ENCODE measurements around the gene ANKRD66.
A peak's percentile ranks its signal among the peaks of the same experiment; 100 is the strongest.

ANKRD66 gene

GRCh38 chr6:46746696-46747095 lies at the start of gene ANKRD66:
Gene ANKRD66 (plus strand): TSS chr6:46746933. CDS start chr6:46751949, 5,016 bp downstream.
- TF ChIP-seq Cebpa-rat (IDR thresholded peaks at IDR 0.05): no peak
- H3K4me2 ChIP-seq: peak within 1 kb of the TSS in 1 of 11 experiments; percentile 9; a peak in 1 of 22 replicates
- H3K27ac ChIP-seq: no peak within 1 kb of the TSS
- H3K4me1 ChIP-seq: peaks cover 0 to 15% (median 0%) of the 10 kb centered on the region in 10 experiments; a peak in 3 of 20 replicates
- no peak within 1 kb of the TSS for H3K9ac ChIP-seq
- no peak within 1 kb of the TSS for H3K4me3 ChIP-seq
- no peaks in the 10 kb centered on the region for H4K20me1 ChIP-seq
- peaks cover 0 to 34% (median 0%) of the 10 kb centered on the region in 11 experiments; a peak in 3 of 22 replicates for H3K9me3 ChIP-seq (replicated peaks in 1 of 11)
- no peaks in the 10 kb centered on the region for H3K27me3 ChIP-seq
- no peaks in the 10 kb centered on the region for H3K36me3 ChIP-seq

GRCh38 chr6:46699970-46700369 lies 46.8 kb upstream of the ANKRD66 start:
- TF ChIP-seq Cebpa-rat (IDR thresholded peaks at IDR 0.05): no peak
- Histone ChIP-seq H3K36me3 (no peaks in the 10 kb centered on the region), H4K20me1 (no peaks in the 10 kb centered on the region), H3K9ac (no peak overlapping the region), H3K27me3 (no peaks in the 10 kb centered on the region), H3K9me3 (replicated peaks in 1 of 11) (no peaks in the 10 kb centered on the region), H3K4me2 (no peak overlapping the region), H3K4me1 (peaks cover 0 to 4% (median 0%) of the 10 kb centered on the region in 10 experiments; a peak in 4 of 20 replicates), H3K27ac (no peak overlapping the region), H3K4me3 (no peak overlapping the region)

- H3K4me2 ChIP-seq: peak overlapping the region in 2 of 11 experiments; percentile 12 to 50; a peak in 2 of 22 replicates
- H4K20me1 ChIP-seq: no peaks in the 10 kb centered on the region
- peaks cover 0 to 20% (median 0%) of the 10 kb centered on the region in 10 experiments; a peak in 4 of 20 replicates for H3K4me1 ChIP-seq
- H3K9ac ChIP-seq: no peak overlapping the region
- H3K4me3 ChIP-seq: no peak overlapping the region
- no peak overlapping the region for H3K27ac ChIP-seq
- H3K27me3 ChIP-seq: no peaks in the 10 kb centered on the region
- H3K9me3 ChIP-seq (replicated peaks in 1 of 11): no peaks in the 10 kb centered on the region
- TF ChIP-seq Cebpa-rat (IDR thresholded peaks at IDR 0.05): no peak
- H3K36me3 ChIP-seq: no peaks in the 10 kb centered on the region
Observed at GRCh38 chr6:46704562-46704961, 42.2 kb upstream of the ANKRD66 start.

- Histone ChIP-seq H3K9me3 (replicated peaks in 1 of 11) (no peaks in the 10 kb centered on the region), H3K4me1 (peaks cover 0 to 39% (median 0%) of the 10 kb centered on the region in 10 experiments; a peak in 6 of 20 replicates)
- TF ChIP-seq Cebpa-rat (IDR thresholded peaks at IDR 0.05): no peak
Observed at GRCh38 chr6:46706464-46706863, 40.3 kb upstream of the ANKRD66 start.

GRCh38 chr6:46711491-46711890 lies 35.2 kb upstream of the ANKRD66 start:
- H3K4me3 ChIP-seq: no peak overlapping the region
- no peak overlapping the region for H3K9ac ChIP-seq
- H3K27ac ChIP-seq: no peak overlapping the region
- H3K36me3 ChIP-seq: no peaks in the 10 kb centered on the region
- H3K4me2 ChIP-seq: peak overlapping the region in 3 of 11 experiments; percentile 7 to 75 (median 73); a peak in 5 of 22 replicates
- H4K20me1 ChIP-seq: no peaks in the 10 kb centered on the region
- TF ChIP-seq Cebpa-rat (IDR thresholded peaks at IDR 0.05): no peak
- H3K9me3 ChIP-seq (replicated peaks in 1 of 11): no peaks in the 10 kb centered on the region
- H3K27me3 ChIP-seq: no peaks in the 10 kb centered on the region
- peaks cover 0 to 68% (median 0%) of the 10 kb centered on the region in 10 experiments; a peak in 6 of 20 replicates for H3K4me1 ChIP-seq

More at GRCh38 chr6:46706464-46706863, 40.3 kb upstream of the ANKRD66 start:
- Histone ChIP-seq H3K27ac (peak overlapping the region in 1 of 11 experiments; percentile 5; a peak in 1 of 22 replicates), H3K27me3 (no peaks in the 10 kb centered on the region), H3K36me3 (no peaks in the 10 kb centered on the region), H3K4me3 (no peak overlapping the region), H4K20me1 (no peaks in the 10 kb centered on the region), H3K4me2 (peak overlapping the region in 1 of 11 experiments; percentile 50; a peak in 1 of 22 replicates), H3K9ac (no peak overlapping the region)

GRCh38 chr6:46715141-46715540 lies 31.6 kb upstream of the ANKRD66 start:
- Histone ChIP-seq H4K20me1 (no peaks in the 10 kb centered on the region), H3K9ac (no peak overlapping the region), H3K27ac (peak overlapping the region in 3 of 11 experiments; percentile 18 to 62 (median 33); a peak in 3 of 22 replicates), H3K27me3 (no peaks in the 10 kb centered on the region), H3K36me3 (no peaks in the 10 kb centered on the region), H3K9me3 (replicated peaks in 1 of 11) (no peaks in the 10 kb centered on the region), H3K4me2 (peak overlapping the region in 4 of 11 experiments; percentile 30 to 68 (median 56); a peak in 6 of 22 replicates), H3K4me1 (peaks cover 0 to 64% (median 0%) of the 10 kb centered on the region in 10 experiments; a peak in 6 of 20 replicates), H3K4me3 (no peak overlapping the region)
- TF ChIP-seq Cebpa-rat (IDR thresholded peaks at IDR 0.05): no peak

- H3K4me2 ChIP-seq: no peak overlapping the region
Observed at GRCh38 chr6:46719099-46719498, 27.6 kb upstream of the ANKRD66 start.

GRCh38 chr6:46720401-46720800 lies 26.3 kb upstream of the ANKRD66 start:
- Histone ChIP-seq H4K20me1 (no peaks in the 10 kb centered on the region), H3K4me2 (peak overlapping the region in 2 of 11 experiments; percentile 0 to 58; a peak in 3 of 22 replicates), H3K4me3 (no peak overlapping the region), H3K36me3 (no peaks in the 10 kb centered on the region), H3K9ac (no peak overlapping the region), H3K9me3 (replicated peaks in 1 of 11) (no peaks in the 10 kb centered on the region), H3K27ac (no peak overlapping the region), H3K27me3 (no peaks in the 10 kb centered on the region), H3K4me1 (peaks cover 0 to 21% (median 0%) of the 10 kb centered on the region in 10 experiments; a peak in 6 of 20 replicates)
- TF ChIP-seq Cebpa-rat (IDR thresholded peaks at IDR 0.05): no peak

More at GRCh38 chr6:46719099-46719498, 27.6 kb upstream of the ANKRD66 start:
- no peaks in the 10 kb centered on the region for H3K36me3 ChIP-seq
- no peaks in the 10 kb centered on the region for H3K27me3 ChIP-seq
- no peak for TF ChIP-seq Cebpa-rat (IDR thresholded peaks at IDR 0.05)
- no peak overlapping the region for H3K27ac ChIP-seq
- H3K4me1 ChIP-seq: peaks cover 0 to 34% (median 0%) of the 10 kb centered on the region in 10 experiments; a peak in 6 of 20 replicates
- no peaks in the 10 kb centered on the region for H4K20me1 ChIP-seq
- H3K4me3 ChIP-seq: no peak overlapping the region
- H3K9me3 ChIP-seq (replicated peaks in 1 of 11): no peaks in the 10 kb centered on the region
- H3K9ac ChIP-seq: no peak overlapping the region

- Histone ChIP-seq H3K36me3 (no peaks in the 10 kb centered on the region), H3K27me3 (no peaks in the 10 kb centered on the region), H3K4me3 (no peak overlapping the region), H3K9ac (peak overlapping the region in 1 of 11 experiments; percentile 64; a peak in 1 of 22 replicates), H3K4me1 (peaks cover 0 to 48% (median 0%) of the 10 kb centered on the region in 10 experiments; a peak in 4 of 20 replicates), H4K20me1 (no peaks in the 10 kb centered on the region), H3K27ac (peak overlapping the region in 2 of 11 experiments; percentile 76 to 78; a peak in 2 of 22 replicates), H3K9me3 (replicated peaks in 1 of 11) (peaks cover 2 to 7% (median 4%) of the 10 kb centered on the region in 11 experiments; a peak in 20 of 22 replicates), H3K4me2 (peak overlapping the region in 2 of 11 experiments; percentile 66 to 68; a peak in 4 of 22 replicates)
- no peak for TF ChIP-seq Cebpa-rat (IDR thresholded peaks at IDR 0.05)
Observed at GRCh38 chr6:46729787-46730326, 16.9 kb upstream of the ANKRD66 start.
